Dedifferentiated amniotic fluid mesenchymal stem cell (primary cell): Measurements from ENCODE around the gene MTAP.

ENCODE experiments used
- DNase-seq: peaks from one replicate; pipeline ENCODE4 v3.0.0-alpha.2; 2016; ENCODE audit errors: extremely low spot score

Gene MTAP

GRCh38 chr9:21804791-21805190 lies 2.4 kb downstream of the MTAP start:
- no peak for DNase-seq

- no peak for DNase-seq
These were observed 4.2 kb downstream of the MTAP start for GRCh38 chr9:21806644-21807043.

- DNase-seq: no peak
These were observed 8.0 kb downstream of the MTAP start for GRCh38 chr9:21810388-21810787.

GRCh38 chr9:21810881-21811280 lies 8.4 kb downstream of the MTAP start:
- no peak for DNase-seq

GRCh38 chr9:21811914-21812313 lies 9.5 kb downstream of the MTAP start:
- DNase-seq: no peak

GRCh38 chr9:21812415-21812814 lies 10.0 kb downstream of the MTAP start:
- no peak for DNase-seq

GRCh38 chr9:21812946-21813568 lies 10.6 kb downstream of the MTAP start:
- peak; percentile 59 for DNase-seq

- peak; percentile 87 for DNase-seq
These were observed 11.4 kb downstream of the MTAP start for GRCh38 chr9:21813575-21814473.

GRCh38 chr9:21815643-21816042 lies 13.2 kb downstream of the MTAP start:
- DNase-seq: no peak

- no peak for DNase-seq
These were observed 14.7 kb downstream of the MTAP start for GRCh38 chr9:21817176-21817575.

GRCh38 chr9:21825637-21826036 lies 23.2 kb downstream of the MTAP start:
- no peak for DNase-seq

- DNase-seq: no peak
These were observed 26.5 kb downstream of the MTAP start for GRCh38 chr9:21828853-21829410.

- no peak for DNase-seq
These were observed 28.2 kb downstream of the MTAP start for GRCh38 chr9:21830589-21830988.

GRCh38 chr9:21831841-21832509 lies 29.5 kb downstream of the MTAP start:
- peak; percentile 66 for DNase-seq

GRCh38 chr9:21833090-21833801 lies 30.8 kb downstream of the MTAP start:
- DNase-seq: no peak

GRCh38 chr9:21835121-21835520 lies 32.7 kb downstream of the MTAP start:
- DNase-seq: no peak

GRCh38 chr9:21836437-21837161 lies 34.2 kb downstream of the MTAP start:
- DNase-seq: peak; percentile 95

GRCh38 chr9:21837501-21837900 lies 35.1 kb downstream of the MTAP start:
- no peak for DNase-seq

- DNase-seq: no peak
These were observed 38.2 kb downstream of the MTAP start for GRCh38 chr9:21840647-21841046.

- DNase-seq: no peak
These were observed 38.7 kb downstream of the MTAP start for GRCh38 chr9:21841133-21841532.

- no peak for DNase-seq
These were observed 46.2 kb downstream of the MTAP start for GRCh38 chr9:21848615-21849014.
